ENCODE data around the gene KIF2C. TPM values are rescaled to one million over a fixed set of nuclear protein-coding genes. Genes with fewer than 3 reads are reported as not detected.
A peak's percentile ranks its signal among the peaks of the same experiment; 100 is the strongest.

The KIF2C gene
- total RNA-seq, 2 donors from 2014 or later, result 42.0 to 72.7 TPM

- H3K9me3 Mint-ChIP-seq, result no peaks in the 10 kb centered on the region
- no peaks in the 10 kb centered on the region for H3K9me3 ChIP-seq (ENCODE audit: control insufficient read depth, low read length)
- no peaks in the 10 kb centered on the region for H3K36me3 Mint-ChIP-seq (ENCODE audit: low read depth)
- H3K27me3 ChIP-seq (ENCODE audit: control insufficient read depth, insufficient read depth, low read length, poor library complexity, severe bottlenecking), result no peaks in the 10 kb centered on the region
- no peak for DNase-seq
- H3K27ac Mint-ChIP-seq, result no peak overlapping the region
- H3K36me3 ChIP-seq (ENCODE audit: control insufficient read depth, insufficient read depth, low read length), result no peaks in the 10 kb centered on the region
- H3K9ac ChIP-seq (ENCODE audit: extremely low read depth, low read length, poor library complexity, severe bottlenecking), result no peak overlapping the region
- H3K27ac ChIP-seq (ENCODE audit: low read depth, low read length), result no peak overlapping the region
- peaks cover 7% of the 10 kb centered on the region for H3K4me1 ChIP-seq (ENCODE audit: control insufficient read depth, insufficient read depth, low read length)
- no peak overlapping the region for H3K4me3 ChIP-seq (ENCODE audit: low read length)
- peaks cover 17% of the 10 kb centered on the region for H3K27me3 Mint-ChIP-seq (ENCODE audit: insufficient read depth)
- 87 to 99% methylated on average over 3 to 7 of the region's 7 CpGs for WGBS, 2 experiments (ENCODE audit: insufficient coverage in 1 of 2, insufficient read length in 1 of 2)
- peaks cover 5% of the 10 kb centered on the region for H3K4me1 Mint-ChIP-seq
- TF ChIP-seq, protein P1, sequence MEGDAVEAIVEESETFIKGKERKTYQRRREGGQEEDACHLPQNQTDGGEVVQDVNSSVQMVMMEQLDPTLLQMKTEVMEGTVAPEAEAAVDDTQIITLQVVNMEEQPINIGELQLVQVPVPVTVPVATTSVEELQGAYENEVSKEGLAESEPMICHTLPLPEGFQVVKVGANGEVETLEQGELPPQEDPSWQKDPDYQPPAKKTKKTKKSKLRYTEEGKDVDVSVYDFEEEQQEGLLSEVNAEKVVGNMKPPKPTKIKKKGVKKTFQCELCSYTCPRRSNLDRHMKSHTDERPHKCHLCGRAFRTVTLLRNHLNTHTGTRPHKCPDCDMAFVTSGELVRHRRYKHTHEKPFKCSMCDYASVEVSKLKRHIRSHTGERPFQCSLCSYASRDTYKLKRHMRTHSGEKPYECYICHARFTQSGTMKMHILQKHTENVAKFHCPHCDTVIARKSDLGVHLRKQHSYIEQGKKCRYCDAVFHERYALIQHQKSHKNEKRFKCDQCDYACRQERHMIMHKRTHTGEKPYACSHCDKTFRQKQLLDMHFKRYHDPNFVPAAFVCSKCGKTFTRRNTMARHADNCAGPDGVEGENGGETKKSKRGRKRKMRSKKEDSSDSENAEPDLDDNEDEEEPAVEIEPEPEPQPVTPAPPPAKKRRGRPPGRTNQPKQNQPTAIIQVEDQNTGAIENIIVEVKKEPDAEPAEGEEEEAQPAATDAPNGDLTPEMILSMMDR (conservative IDR thresholded peaks at IDR 0.05), result no peak
- no peak overlapping the region for H3K4me3 Mint-ChIP-seq
Observed at GRCh38 chr1:44714532-44714931, 25.1 kb upstream of the KIF2C start.

DNA sequence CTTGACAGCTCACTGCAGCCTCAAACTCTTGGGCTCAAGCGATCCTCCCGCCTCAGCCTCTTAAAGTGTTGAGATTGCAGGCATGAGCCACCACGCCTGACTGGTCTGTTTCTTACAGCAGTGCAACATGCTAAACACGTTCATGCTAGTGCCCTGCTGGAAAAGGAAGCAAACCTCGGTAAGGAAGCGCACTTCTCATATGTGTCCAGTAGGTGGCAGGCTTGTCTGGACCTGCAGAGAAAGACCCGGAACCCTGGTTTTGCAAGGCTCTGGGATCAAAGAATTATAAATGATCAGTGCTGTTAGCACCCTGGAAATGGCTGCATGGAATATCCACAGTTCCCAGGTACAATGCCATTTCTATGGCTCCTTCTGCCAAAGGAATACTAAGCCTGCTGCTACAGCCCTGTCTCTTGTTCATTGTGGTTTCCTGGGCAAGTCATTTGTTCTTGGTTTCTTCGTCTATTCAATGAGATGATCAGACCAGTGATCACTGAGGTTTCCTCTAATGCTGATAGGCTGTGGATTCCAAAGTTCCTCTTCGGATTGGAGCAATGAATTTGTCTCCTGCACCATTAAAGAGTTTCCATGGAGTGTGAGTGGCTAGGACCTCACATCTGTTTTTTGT, 24.6 kb upstream of the KIF2C start:
- TF ChIP-seq, protein P1 (conservative IDR thresholded peaks at IDR 0.05), result peak; percentile 92
- no peaks in the 10 kb centered on the region for H3K9me3 Mint-ChIP-seq
- H3K36me3 Mint-ChIP-seq (ENCODE audit: low read depth), result no peaks in the 10 kb centered on the region
- peak; percentile 90 for DNase-seq
- H3K4me3 ChIP-seq (ENCODE audit: low read length), result no peak overlapping the region
- H3K36me3 ChIP-seq (ENCODE audit: control insufficient read depth, insufficient read depth, low read length), result no peaks in the 10 kb centered on the region
- peaks cover 17% of the 10 kb centered on the region for H3K27me3 Mint-ChIP-seq (ENCODE audit: insufficient read depth)
- H3K27ac Mint-ChIP-seq, result no peak overlapping the region
- H3K4me3 Mint-ChIP-seq, result no peak overlapping the region
- no peaks in the 10 kb centered on the region for H3K27me3 ChIP-seq (ENCODE audit: control insufficient read depth, insufficient read depth, low read length, poor library complexity, severe bottlenecking)
- WGBS, 2 experiments (ENCODE audit: insufficient coverage in 1 of 2, insufficient read length in 1 of 2), result 20 to 24% methylated on average over 9 of the region's 9 CpGs
- peaks cover 7% of the 10 kb centered on the region for H3K4me1 ChIP-seq (ENCODE audit: control insufficient read depth, insufficient read depth, low read length)
- H3K9ac ChIP-seq (ENCODE audit: extremely low read depth, low read length, poor library complexity, severe bottlenecking), result no peak overlapping the region
- H3K4me1 Mint-ChIP-seq, result peaks cover 5% of the 10 kb centered on the region
- H3K27ac ChIP-seq (ENCODE audit: low read depth, low read length), result no peak overlapping the region
- no peaks in the 10 kb centered on the region for H3K9me3 ChIP-seq (ENCODE audit: control insufficient read depth, low read length)

DNA sequence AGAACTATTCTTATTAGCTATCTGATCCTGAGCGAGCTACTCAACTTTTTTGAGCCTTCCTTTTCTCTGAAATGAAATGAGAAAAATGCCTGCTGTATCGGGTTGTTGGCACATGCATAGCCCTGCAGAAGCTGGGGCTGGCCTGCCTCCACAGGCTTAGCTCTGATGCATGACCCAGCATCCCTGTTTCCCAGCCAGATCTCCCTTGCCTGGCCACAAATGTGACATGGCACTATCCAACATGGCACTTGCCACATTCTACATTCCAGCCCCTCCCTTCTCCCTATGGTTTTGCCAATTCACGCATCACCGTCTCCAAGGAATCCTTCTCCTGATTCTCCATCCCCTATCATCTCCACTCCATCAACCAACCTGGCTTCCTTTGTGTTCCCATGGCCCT, 22.5 kb upstream of the KIF2C start:
- Mint-ChIP-seq H3K36me3 (ENCODE audit: low read depth) (no peaks in the 10 kb centered on the region), H3K27ac (no peak overlapping the region), H3K27me3 (ENCODE audit: insufficient read depth) (peaks cover 9% of the 10 kb centered on the region), H3K9me3 (no peaks in the 10 kb centered on the region), H3K4me1 (peaks cover 5% of the 10 kb centered on the region), H3K4me3 (no peak overlapping the region)
- Histone ChIP-seq H3K4me3 (ENCODE audit: low read length) (no peak overlapping the region), H3K4me1 (ENCODE audit: control insufficient read depth, insufficient read depth, low read length) (peaks cover 7% of the 10 kb centered on the region), H3K9me3 (ENCODE audit: control insufficient read depth, low read length) (no peaks in the 10 kb centered on the region), H3K27me3 (ENCODE audit: control insufficient read depth, insufficient read depth, low read length, poor library complexity, severe bottlenecking) (no peaks in the 10 kb centered on the region), H3K27ac (ENCODE audit: low read depth, low read length) (no peak overlapping the region), H3K9ac (ENCODE audit: extremely low read depth, low read length, poor library complexity, severe bottlenecking) (no peak overlapping the region), H3K36me3 (ENCODE audit: control insufficient read depth, insufficient read depth, low read length) (no peaks in the 10 kb centered on the region)
- 93 to 95% methylated on average over 3 to 4 of the region's 4 CpGs for WGBS, 2 experiments (ENCODE audit: insufficient coverage in 1 of 2, insufficient read length in 1 of 2)
- peak; percentile 30 for DNase-seq
- TF ChIP-seq, protein P1 (conservative IDR thresholded peaks at IDR 0.05), result no peak

Data from endodermal cell (in vitro differentiated cells).